COLO668 (cell line): ENCODE measurements around the gene MYH13.

ENCODE experiments used
- DNase-seq: peaks from one replicate; lab custom pipeline; 2025; ENCODE audit not compliant: unreplicated experiment; lab: John Stamatoyannopoulos, UW

The MYH13 gene

GRCh38 chr17:10262451-10262850, 110.4 kb downstream of the MYH13 start:
- no peak for DNase-seq

DNA sequence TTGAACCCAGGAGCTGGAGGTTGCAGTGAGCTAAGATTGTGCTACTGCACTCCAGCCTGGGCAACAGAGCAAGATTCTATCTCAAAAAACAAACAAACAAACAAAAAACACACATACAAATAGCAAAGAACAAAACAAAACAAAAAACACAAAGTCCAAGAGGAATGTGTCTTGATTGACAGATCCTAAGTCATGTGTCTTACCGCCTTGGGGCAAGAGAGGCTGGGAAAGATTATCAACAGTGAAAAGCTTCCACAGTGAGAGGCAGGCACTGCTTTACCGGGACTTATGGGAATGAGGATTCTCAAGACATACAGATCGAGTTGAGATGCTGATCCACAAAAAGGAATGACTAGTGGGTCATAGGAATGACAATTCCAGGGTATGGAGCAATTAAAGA, 111.7 kb downstream of the MYH13 start:
- no peak for DNase-seq

- no peak for DNase-seq
These were observed 121.4 kb downstream of the MYH13 start for GRCh38 chr17:10251212-10251948.
